Aorta (tissue), 5 donors: ENCODE results near the gene NTM. TPM values are rescaled to one million over a fixed set of nuclear protein-coding genes. Genes with fewer than 3 reads are reported as not detected.

Experiments used
- ATAC-seq: fragments of 200-7000 bp; cut with Tn5 transposase; one replicate; pipeline ENCODE4 v1.9.1; 2022; ENCODE audit warnings: moderate library complexity; ENCODE audit not compliant: low FRiP score
- DNase-seq, 2 donors: peaks; one replicate each; pipeline ENCODE4 v3.0.0-alpha.2; 2020
- H3K27ac ChIP-seq, 2 donors: one replicate each; pipeline ENCODE4 v1.5.1; 2013; ENCODE audit warnings: low read length in 2 of 2, mild to moderate bottlenecking in 2 of 2, moderate library complexity in 2 of 2, control low read depth in 1 of 2, inconsistent platforms in 1 of 2, low read depth in 1 of 2
- H3K27me3 ChIP-seq, 2 donors: one replicate each; pipeline ENCODE4 v1.6.1; 2013; ENCODE audit warnings: control low read depth in 1 of 2, low read length in 1 of 2, mild to moderate bottlenecking in 1 of 2, moderate library complexity in 1 of 2; ENCODE audit not compliant: insufficient read depth in 2 of 2, control insufficient read depth in 1 of 2
- H3K36me3 ChIP-seq, 2 donors: one replicate each; pipeline ENCODE4 v1.6.1; 2013; ENCODE audit warnings: control low read depth in 1 of 2, low read length in 1 of 2, mild to moderate bottlenecking in 1 of 2; ENCODE audit not compliant: insufficient read depth in 2 of 2, control insufficient read depth in 1 of 2
- H3K4me1 ChIP-seq, 2 donors: one replicate each; pipeline ENCODE4 v1.6.1; 2013; ENCODE audit warnings: low read length in 2 of 2, control low read depth in 1 of 2, mild to moderate bottlenecking in 1 of 2, moderate library complexity in 1 of 2; ENCODE audit not compliant: insufficient read depth in 2 of 2, control insufficient read depth in 1 of 2
- H3K4me3 ChIP-seq, 2 donors: one replicate each; pipeline ENCODE4 v1.5.1; 2013; ENCODE audit warnings: low read length in 2 of 2, control low read depth in 1 of 2, mild to moderate bottlenecking in 1 of 2
- H3K9me3 ChIP-seq: one replicate; pipeline ENCODE4 v1.6.1; 2013; ENCODE audit warnings: mild to moderate bottlenecking, low read length; ENCODE audit not compliant: control insufficient read depth
- WGBS, 2 donors: extraction: QIAGEN DNeasy Blood & Tissue Kit; methylation state at CpG; one replicate each; pipeline ENCODE4 v1.1.7; 2013; 5-methylcytosine and 5-hydroxymethylcytosine counted together
- intact Hi-C, 2 donors: fragments of 100-400 bp; cut with DNase I; formaldehyde crosslinking; loops; one replicate each; pipeline versions ENCODE4 v1.14.2 to v1.15.0; 2022
- polyA plus RNA-seq, 2 donors: library from polyadenylated mRNA; stranded (reverse); fragments of 200-250 nt; gene quantifications; one replicate each; pipeline ENCODE4 v1.2.3, GENCODE V29; 2013
- total RNA-seq, 2 donors: library from RNA; stranded (reverse); fragmentation: NEBNext Ultra II Directional; extraction: Animal tissue kit (Norgen Biotek cat#: 25700); gene quantifications; one replicate each; pipeline ENCODE4 v1.2.1, GENCODE V29; 2021
- donor health status: healthy with polysubstance abuse.
- donor health status: Bipolar disorder and iron deficiency.
- donor health status: DM: no; HTN: no; CAD: no.
- donor health status: DM: no; HTN: no; CAD: no.
- donor health status: DM: yes; HTN: yes; CAD: no.

Gene NTM
- total and polyA plus RNA-seq, 4 donors: 0.28 to 5.3 (median 1.9) TPM; not detected in 1

GRCh38 chr11:131662993-131663392, 292.6 kb downstream of the NTM start:
- no peak for ATAC-seq
- Histone ChIP-seq H3K4me1 (no peaks in the 10 kb centered on the region), H3K27me3 (no peaks in the 10 kb centered on the region), H3K36me3 (no peaks in the 10 kb centered on the region), H3K27ac (no peak overlapping the region), H3K4me3 (no peak overlapping the region), H3K9me3 (no peaks in the 10 kb centered on the region)
- 90 to 91% methylated on average over 9 of the region's 9 CpGs for WGBS, 2 donors
- no peak for DNase-seq
- intact Hi-C loops: no loop called here

- DNase-seq (no peak), ATAC-seq (no peak)
- intact Hi-C loops: no loop called here
- H3K9me3 ChIP-seq: no peaks in the 10 kb centered on the region
- H3K4me1 ChIP-seq: no peaks in the 10 kb centered on the region
- WGBS, 2 donors: 83 to 85% methylated on average over 10 of the region's 10 CpGs
- no peak overlapping the region for H3K4me3 ChIP-seq
- H3K27me3 ChIP-seq: no peaks in the 10 kb centered on the region
- no peaks in the 10 kb centered on the region for H3K36me3 ChIP-seq
- H3K27ac ChIP-seq: no peak overlapping the region
Observed at GRCh38 chr11:131663405-131664200, 293.2 kb downstream of the NTM start.

DNA sequence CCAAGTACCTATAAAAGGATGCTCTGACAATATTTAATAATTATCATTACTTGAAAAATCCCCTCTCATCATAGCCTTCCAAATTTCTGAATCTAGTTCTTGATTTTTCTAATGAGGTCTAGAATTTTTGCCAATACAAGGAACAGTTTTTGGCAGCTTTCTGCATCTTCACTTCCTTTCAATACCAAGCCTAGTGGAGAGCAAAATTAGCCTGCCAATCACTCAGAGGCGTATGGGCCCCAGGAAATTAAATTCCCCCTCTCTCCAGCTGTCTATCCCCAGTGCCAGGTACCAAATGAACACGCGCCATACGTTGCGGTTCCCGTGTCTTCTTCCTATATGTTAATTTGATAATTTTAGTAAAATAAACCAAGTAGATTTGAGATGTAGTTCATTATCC, 293.9 kb downstream of the NTM start:
- Histone ChIP-seq H3K27ac (no peak overlapping the region), H3K36me3 (no peaks in the 10 kb centered on the region), H3K9me3 (no peaks in the 10 kb centered on the region), H3K4me1 (no peaks in the 10 kb centered on the region), H3K27me3 (no peaks in the 10 kb centered on the region), H3K4me3 (no peak overlapping the region)
- no peak for DNase-seq
- 90% methylated on average over 6 of the region's 6 CpGs for WGBS, 2 donors
- ATAC-seq: no peak
- intact Hi-C loops: no loop called here

DNA sequence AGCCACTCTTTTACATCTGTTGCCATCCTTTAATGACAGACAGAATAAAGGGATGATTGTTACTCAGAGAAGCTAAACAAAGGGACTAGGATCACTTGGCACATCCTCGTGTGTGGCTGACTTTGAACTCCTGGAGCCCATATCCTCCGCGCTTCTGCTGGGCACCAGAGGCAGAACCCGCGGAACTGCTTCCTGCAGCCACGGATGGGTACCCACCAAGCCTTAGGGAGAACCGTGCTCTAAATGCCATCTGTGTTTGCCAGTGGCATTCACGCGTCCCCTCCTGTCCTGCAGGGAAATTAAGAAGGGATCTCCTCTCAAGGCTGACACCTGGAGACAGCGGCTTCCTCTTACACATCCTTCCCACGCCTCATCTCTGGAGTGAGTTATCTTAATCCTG, 294.4 kb downstream of the NTM start:
- H3K27me3 ChIP-seq: no peaks in the 10 kb centered on the region
- no peak for DNase-seq
- ATAC-seq: no peak
- WGBS, 2 donors: 94 to 95% methylated on average over 11 of the region's 11 CpGs
- H3K4me3 ChIP-seq: no peak overlapping the region
- H3K4me1 ChIP-seq: no peaks in the 10 kb centered on the region
- H3K36me3 ChIP-seq: no peaks in the 10 kb centered on the region
- intact Hi-C loops: no loop called here
- no peak overlapping the region for H3K27ac ChIP-seq
- no peaks in the 10 kb centered on the region for H3K9me3 ChIP-seq

GRCh38 chr11:131665344-131665968, 295.0 kb downstream of the NTM start:
- intact Hi-C loops: no loop called here
- no peak overlapping the region for H3K4me3 ChIP-seq
- no peaks in the 10 kb centered on the region for H3K4me1 ChIP-seq
- H3K27ac ChIP-seq: no peak overlapping the region
- no peaks in the 10 kb centered on the region for H3K27me3 ChIP-seq
- no peaks in the 10 kb centered on the region for H3K36me3 ChIP-seq
- ATAC-seq: no peak
- WGBS, 2 donors: 63 to 70% methylated on average over 8 of the region's 8 CpGs
- DNase-seq: no peak
- no peaks in the 10 kb centered on the region for H3K9me3 ChIP-seq

- intact Hi-C loops: no loop called here
- no peak for DNase-seq
- no peak for ATAC-seq
- H3K27me3 ChIP-seq: no peaks in the 10 kb centered on the region
- H3K27ac ChIP-seq: no peak overlapping the region
- no peaks in the 10 kb centered on the region for H3K9me3 ChIP-seq
- 90 to 100% methylated on average over 1 of the region's 1 CpG for WGBS, 2 donors
- H3K4me1 ChIP-seq: no peaks in the 10 kb centered on the region
- no peaks in the 10 kb centered on the region for H3K36me3 ChIP-seq
- H3K4me3 ChIP-seq: no peak overlapping the region
Observed at GRCh38 chr11:131666006-131666405, 295.6 kb downstream of the NTM start.

DNA sequence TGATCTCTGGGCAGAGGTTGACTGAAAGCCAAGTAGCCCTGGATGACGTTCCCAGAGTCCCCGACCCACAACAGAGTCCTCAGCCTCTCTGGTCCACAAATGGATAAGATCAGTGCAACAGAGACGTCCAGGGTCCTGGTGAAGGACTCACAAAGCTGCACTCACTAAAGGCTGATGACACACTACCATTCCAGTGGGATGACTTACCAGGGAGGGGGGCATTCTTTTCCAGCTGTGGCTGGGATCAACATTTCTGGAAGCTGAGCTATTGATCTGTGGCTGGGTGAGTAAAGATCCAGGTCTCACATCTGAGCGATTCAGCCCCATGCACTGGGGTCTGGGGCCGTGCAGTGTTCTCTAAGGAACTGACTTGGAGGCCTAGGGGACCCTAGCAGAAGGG, 296.2 kb downstream of the NTM start:
- ATAC-seq (no peak), DNase-seq (no peak)
- Histone ChIP-seq H3K36me3 (no peaks in the 10 kb centered on the region), H3K4me3 (no peak overlapping the region), H3K4me1 (no peaks in the 10 kb centered on the region), H3K27ac (no peak overlapping the region), H3K9me3 (no peaks in the 10 kb centered on the region), H3K27me3 (no peaks in the 10 kb centered on the region)
- intact Hi-C loops: no loop called here
- WGBS, 2 donors: 90% methylated on average over 5 of the region's 5 CpGs

DNA sequence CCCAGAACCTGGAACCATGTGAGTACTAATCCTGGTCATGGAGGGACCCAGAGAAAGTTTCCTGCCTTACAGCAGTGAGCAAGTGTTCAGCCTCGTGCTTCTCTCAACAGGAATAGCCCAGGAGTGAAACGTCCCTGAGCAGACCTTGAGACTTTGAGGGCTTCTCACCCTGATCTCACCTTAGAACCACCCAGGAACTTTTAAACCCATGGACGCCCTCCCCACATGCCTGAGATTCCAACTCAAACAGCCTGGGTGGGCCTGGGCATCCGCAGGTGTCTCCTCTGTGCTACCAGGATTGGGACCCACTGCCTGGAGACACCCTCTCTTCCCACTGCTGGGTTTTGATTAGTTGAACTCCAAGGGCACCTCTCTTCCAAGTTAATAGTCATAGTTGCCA, 297.2 kb downstream of the NTM start:
- H3K4me3 ChIP-seq: no peak overlapping the region
- H3K9me3 ChIP-seq: no peaks in the 10 kb centered on the region
- no peak overlapping the region for H3K27ac ChIP-seq
- H3K4me1 ChIP-seq: no peaks in the 10 kb centered on the region
- no peaks in the 10 kb centered on the region for H3K27me3 ChIP-seq
- ATAC-seq: no peak
- whole genome bisulfite sequencing, 2 donors: 89 to 93% methylated on average over 4 of the region's 4 CpGs
- intact Hi-C loops: no loop called here
- H3K36me3 ChIP-seq: no peaks in the 10 kb centered on the region
- no peak for DNase-seq
